GM10266 (cell line): ENCODE data around the gene ANKRD6.

ENCODE experiments used
- DNase-seq: peaks from one replicate; pipeline ENCODE4 v3.0.0; 2012; ENCODE audit errors: extremely low spot score
- TF ChIP-seq, protein P1 (sequence below): IDR thresholded peaks from 2 replicates; pipeline ENCODE4 v1.5.1; 2012; ENCODE audit warnings: mild to moderate bottlenecking, low read depth; ENCODE audit not compliant: control insufficient read depth, insufficient read depth; ENCODE audit errors: missing control alignments

ANKRD6 gene

GRCh38 chr6:89413006-89413400, 19.9 kb upstream of the ANKRD6 start:
- TF ChIP-seq, protein P1, sequence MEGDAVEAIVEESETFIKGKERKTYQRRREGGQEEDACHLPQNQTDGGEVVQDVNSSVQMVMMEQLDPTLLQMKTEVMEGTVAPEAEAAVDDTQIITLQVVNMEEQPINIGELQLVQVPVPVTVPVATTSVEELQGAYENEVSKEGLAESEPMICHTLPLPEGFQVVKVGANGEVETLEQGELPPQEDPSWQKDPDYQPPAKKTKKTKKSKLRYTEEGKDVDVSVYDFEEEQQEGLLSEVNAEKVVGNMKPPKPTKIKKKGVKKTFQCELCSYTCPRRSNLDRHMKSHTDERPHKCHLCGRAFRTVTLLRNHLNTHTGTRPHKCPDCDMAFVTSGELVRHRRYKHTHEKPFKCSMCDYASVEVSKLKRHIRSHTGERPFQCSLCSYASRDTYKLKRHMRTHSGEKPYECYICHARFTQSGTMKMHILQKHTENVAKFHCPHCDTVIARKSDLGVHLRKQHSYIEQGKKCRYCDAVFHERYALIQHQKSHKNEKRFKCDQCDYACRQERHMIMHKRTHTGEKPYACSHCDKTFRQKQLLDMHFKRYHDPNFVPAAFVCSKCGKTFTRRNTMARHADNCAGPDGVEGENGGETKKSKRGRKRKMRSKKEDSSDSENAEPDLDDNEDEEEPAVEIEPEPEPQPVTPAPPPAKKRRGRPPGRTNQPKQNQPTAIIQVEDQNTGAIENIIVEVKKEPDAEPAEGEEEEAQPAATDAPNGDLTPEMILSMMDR: no peak
- no peak for DNase-seq

DNA sequence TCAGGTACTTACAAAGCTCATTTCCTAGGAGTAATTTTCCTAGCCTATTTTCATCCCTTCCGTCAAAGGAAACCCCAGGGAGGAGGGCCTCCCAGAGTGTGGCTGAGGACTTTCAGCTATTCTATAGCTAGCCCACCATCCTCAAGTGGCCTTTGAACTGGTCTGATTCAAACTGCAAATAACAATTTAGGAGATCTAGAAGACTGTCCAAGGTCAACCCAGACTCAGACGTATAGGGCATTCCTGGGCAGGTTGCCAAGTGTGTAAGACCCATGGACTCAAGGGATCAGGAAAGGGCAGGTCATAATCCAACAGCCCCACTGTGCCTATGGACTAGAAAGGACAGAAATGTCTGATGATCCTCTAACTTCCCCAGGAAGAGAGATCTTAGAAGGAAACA, 18.7 kb upstream of the ANKRD6 start:
- no peak for DNase-seq
- TF ChIP-seq, protein P1: no peak

DNA sequence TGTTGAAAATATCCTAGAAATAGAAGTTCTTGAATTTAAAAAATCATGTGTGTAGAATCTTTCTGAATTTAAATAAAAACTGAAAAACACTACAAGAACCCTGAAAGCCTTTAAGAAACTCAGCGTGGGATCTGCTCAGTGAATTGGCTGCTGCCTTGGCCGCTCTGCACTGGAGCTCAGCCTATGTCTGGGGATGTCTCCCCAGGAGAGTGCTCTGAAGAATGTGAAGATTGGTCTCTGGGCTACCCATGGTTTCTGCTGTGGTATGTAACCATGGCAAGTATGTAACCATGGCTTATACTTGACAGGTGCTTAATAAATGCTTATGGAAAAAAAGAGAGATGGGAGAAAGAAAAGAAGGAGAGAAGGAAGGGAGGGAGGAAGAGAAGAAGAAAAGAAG, 17.8 kb upstream of the ANKRD6 start:
- TF ChIP-seq, protein P1: no peak
- DNase-seq: no peak

- DNase-seq: no peak
These were observed 16.2 kb upstream of the ANKRD6 start for GRCh38 chr6:89416796-89417195.

GRCh38 chr6:89430201-89430962, 2.6 kb upstream of the ANKRD6 start:
- TF ChIP-seq, protein P1: no peak
- DNase-seq: no peak

More at GRCh38 chr6:89416796-89417195, 16.2 kb upstream of the ANKRD6 start:
- TF ChIP-seq, protein P1: no peak

DNA sequence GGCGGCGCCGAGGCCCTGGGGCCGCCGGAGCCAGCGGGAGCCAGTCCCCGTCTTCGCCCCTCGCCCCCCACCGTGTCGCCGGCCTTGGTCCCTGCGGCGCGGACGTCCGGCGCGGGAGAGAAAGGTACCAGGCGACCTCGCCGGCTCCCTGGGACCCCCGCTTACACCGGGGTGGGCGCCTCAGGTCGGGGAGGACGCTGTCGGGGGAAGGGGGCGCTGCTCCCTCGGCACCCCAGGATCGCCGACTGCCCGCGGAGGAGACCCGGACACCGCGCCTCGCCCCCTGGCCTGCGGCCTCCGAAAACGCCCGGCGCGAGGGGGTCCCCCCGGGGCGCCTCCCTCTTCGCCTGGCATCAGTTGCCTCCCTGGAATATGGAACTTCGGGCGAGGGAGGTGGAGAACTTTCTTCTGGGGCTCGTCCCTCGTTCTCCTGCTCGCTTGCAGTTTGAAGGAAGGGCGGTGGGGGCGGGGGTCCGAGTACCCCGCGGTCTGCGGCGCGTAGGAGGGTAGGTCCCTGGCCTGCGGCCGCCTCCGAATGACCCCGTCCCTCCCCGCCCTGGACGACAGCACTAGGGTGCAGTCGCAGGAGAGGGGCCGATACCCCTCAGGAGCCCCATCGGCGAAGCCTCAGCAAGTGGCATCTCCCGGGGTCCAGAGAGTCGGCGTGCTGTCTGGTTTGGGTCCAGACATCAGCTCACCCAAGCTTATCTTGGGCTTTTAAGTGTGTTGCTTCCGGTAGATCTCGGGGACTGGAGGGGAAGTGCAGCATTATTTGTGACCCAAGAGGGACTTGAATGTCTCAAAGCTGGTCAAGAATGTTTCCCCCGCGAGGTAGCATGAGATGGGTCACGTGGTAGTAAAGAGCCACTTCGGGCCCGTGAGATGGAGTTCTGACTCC, 549 bp downstream of the ANKRD6 start:
- TF ChIP-seq, protein P1: no peak
- peak; percentile 51 for DNase-seq

DNA sequence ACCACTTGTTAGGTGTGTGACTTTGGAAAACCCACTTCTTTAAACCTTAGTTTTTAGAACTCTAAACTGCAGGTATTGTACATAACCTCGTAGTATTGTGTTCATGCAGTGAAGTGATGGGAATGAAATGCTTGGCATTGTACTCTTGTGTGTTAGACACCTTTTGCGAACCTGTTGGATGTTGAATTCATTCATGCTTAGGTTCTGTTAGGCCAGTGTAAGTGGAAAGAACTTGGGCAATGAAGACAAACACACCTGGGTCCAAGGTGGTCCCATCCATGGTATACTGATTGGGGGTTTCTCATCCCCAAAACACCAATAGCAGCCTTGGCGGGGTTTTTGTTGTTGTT, 1.2 kb downstream of the ANKRD6 start:
- DNase-seq: no peak
- TF ChIP-seq, protein P1: no peak
